NCI-H1092 treated with DMSO at 0.1 percent for 48 hours (cell line): Measurements from ENCODE around the gene ARHGAP45.
"Not testable (repeated sequence)": the region's sequence is repeated elsewhere in the genome, so short reads cannot be mapped to it uniquely, and the experiment has no call there.

Experiments used
- DNase-seq: peaks from one replicate; lab custom pipeline; 2025; lab: John Stamatoyannopoulos, UW

The ARHGAP45 gene

DNA sequence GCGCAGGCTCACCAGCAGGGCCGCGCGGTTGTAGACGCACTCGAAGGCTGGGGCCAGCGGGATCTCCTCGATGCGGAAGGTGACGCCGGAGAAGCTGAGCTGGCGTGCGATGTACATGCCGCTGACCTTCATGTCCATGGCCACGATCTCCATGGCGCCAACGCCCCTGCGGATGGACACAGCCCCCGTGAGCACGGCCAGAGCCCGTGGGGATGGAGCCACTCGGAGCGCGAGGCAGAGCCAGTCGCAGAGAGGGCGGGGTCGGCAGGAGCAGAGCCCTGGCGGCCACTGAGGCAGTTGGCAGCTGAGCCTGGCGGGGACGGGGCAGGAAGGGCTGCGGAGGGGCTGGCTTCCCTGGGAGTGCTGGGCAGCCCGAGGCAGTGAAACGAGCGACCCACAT lies 52.0 kb downstream of the ARHGAP45 start:
- no peak for DNase-seq

DNA sequence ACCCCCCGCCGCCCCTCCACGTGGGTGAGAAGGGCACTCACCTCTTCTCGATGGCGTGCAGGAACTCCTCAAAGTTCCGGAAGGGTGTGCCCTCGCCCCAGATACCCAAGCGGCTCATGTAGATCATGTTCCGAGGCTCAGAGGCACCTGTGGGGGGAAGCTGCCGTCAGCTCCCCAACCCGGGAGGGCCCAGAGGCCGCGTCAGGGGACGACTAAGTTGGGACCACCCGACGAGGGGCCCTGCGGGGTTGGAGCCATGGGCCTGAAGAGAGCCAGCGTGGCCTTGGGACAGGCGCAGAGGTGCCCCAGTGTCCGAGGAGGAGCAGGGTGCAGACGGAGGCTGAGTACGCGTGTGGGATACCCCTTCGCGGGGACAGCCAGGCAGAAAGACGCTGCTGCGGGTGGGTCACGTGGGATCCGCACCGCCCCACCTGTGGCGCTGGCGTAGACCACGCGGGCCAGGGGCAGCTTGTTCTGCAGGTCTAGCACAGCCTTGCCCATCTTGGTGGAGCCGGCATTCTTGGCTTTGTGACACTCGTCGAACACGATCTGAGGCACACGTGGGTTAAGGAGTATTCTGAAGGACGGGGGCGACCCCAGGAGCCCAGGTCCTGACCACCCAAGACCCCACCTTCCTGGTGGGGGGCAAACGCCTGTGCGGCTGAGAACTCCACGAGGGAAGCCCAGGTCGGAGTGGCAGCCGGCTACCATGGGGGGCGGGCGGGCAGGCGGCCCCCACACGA lies 52.7 kb downstream of the ARHGAP45 start:
- DNase-seq = no peak

DNA sequence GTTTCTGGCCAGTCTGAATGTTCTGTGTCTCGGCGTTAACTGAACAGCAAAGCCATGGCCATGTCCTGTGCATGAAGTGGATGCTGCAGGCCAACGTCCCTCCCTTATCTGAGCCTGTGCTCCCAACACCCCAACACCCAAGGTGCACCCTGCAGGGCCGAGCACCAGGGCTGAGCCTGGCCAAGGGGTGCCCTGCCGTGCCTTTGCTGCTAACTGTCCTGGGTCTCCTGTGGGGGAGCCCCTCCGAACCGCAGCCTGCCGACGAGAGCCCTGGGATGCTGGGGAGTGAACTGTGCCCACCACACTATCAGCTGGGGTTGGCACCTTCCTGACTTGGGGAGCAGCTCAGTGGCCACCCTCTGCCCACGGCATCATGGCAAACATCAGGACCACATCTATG lies 54.4 kb downstream of the ARHGAP45 start:
- DNase-seq = no peak

DNA sequence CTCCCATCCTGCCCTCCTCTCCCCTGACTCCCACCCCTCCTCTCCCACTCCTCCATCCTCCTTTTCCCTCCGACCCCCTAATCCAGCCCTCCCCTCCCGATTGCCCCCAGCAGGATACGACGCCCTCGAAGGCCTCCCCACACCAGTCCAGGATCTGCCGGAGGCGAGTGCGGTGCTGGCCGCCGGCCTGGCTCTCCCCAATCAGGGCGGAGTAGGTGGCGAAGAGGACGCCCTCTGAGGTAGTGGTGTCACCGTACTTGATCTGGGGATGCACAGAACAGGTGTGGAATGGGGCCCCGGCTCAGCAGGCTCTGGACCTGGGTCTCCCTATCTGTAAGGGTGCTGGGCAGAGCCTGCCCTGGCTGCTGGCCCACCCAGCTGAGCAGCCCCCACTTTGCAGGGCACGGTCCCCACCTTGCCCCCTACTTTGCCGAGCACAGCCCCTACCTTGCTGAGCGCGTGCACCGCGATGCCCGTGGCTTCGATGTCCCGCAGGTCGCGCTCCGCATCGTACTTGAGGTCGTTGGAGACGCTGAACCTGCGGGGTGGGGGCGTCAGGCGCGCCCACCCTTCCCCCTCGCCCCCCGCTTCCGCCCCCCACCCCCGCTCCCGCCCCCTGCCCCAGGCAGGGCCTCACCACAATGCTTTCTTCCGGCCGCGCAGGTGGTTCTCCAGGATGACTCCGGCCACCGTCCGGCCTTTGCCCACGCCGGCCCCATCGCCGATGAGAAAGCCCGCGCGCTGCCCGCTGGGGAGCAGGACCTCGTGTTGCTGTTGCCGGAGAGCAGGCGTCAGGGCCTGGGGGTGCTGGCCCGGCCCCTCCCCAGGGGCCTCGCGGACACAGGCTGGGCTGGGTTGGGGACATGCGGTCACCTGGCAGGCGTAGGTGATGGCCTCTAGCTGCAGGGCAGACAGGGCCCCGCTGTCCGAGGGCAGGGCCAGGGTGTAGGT lies 55.3 kb downstream of the ARHGAP45 start:
- no peak for DNase-seq

DNA sequence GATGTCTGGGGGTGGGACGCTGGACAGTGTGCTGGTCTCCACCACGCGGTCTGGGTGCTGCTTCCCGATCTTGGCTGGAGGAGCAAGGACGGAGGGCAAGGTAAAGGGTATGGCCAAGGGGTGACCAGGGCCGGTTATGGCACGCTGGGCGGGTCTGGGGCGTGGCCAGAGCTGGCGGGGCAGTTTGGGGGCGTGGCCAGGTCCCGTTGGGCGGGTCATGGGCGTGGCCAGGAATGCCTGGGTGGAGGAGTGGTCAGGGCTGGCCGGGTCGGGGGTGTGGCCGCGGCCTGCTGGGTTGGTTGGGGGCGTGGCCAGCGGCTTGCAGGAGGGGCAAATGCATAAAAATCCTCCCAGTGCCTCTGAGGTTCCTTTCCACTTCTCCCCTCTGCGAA lies 56.0 kb downstream of the ARHGAP45 start:
- DNase-seq = no peak

DNA sequence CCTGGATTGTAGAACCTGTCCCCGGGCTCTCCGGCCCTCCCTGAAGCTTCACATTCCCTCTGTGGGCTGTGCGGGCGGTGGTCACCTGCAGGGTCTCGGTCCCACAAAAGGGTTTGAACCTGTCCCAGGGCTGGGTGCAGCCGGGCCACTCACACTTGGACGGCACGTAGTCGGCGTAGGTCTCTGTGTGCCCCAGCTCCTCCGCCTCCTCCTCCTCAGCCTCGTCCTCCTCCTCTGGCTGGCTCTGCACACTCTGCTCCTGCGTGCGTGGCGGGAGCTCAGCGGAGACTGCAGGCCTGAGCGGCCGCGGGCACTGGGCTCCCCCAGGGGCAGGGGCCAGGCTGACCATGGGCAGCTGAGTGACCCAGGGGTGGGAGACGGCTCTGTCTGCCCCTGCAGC lies 56.4 kb downstream of the ARHGAP45 start:
- DNase-seq = no peak

DNA sequence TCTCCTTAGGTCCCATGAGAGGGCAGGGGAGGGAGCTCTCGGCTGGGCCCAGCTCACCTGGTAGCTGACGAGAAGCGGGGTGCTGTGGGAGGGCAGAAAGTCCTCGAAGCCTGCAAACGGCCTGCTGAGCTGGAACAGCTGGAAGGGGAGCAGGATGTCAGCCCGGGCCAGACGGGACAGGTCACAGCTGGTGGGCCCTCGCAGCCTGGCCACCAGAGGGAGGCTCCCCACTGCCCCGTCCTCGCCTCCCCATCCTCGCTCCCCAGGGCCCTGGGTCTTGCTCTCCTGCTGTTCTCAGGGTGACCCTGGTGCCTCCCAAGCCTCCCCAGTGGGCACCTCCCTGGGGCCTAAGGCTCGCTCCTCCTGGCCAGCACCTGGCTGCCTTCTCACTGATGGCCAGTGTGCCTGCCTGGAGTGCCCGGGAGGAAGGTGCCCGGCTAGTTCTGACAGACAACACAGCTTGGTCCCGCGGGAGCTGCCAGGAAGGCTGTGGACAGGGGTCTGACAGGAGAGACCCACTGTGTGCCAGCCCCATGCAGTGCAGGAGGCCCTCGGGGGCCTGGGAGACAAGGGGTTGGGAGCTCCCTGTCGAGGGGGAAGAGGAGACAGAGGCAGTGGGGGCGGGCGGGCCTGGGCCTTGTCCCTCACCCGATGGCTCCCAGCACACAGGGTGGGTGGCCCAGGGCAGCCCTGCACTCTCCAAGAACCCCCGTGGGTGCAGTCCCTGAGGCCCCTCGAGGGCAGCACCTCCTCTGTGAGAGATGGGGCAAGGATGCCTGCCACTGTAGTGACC lies 57.1 kb downstream of the ARHGAP45 start:
- DNase-seq = no peak

DNA sequence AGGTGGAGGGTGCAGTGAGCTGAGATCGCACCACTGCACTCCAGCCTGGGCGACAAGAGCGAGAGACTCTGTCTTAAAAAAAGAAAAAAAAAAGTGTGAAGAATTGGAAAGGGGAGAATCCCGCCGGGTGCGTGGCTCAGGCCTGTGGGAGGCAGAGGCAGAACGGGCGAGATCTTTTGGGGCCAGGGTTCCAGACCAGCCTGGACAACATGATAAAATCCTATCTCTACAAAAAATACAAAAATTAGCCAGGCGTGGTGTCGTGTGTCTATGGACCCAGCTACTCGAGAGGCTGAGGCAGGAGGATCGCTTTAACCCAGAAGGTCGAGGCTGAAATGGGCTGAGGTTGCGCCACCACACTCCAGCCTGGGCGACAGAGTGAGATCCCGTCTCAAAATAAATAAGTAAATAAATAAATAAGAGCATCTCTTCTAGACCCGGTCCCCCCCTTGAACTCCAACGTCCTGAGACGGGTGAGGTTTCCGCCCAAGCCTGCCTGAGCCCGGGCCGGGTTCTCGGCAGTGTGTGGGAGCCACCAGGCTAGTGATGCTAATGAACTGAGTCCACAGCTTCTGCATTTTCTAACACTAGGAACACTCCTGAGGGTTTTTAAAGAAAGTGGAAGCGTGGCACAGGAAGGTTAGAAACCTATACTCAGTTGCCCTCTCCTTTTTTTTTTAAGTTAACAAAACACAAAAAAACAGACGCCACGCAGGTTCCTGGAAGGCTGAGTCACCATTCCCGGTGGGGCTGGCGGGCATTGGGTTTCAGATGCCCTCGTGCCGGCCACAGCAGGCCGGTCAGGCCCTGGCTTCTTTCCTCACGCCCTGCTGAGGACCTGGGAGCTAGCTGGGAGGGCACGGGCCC lies 58.9 kb downstream of the ARHGAP45 start:
- no peak for DNase-seq

DNA sequence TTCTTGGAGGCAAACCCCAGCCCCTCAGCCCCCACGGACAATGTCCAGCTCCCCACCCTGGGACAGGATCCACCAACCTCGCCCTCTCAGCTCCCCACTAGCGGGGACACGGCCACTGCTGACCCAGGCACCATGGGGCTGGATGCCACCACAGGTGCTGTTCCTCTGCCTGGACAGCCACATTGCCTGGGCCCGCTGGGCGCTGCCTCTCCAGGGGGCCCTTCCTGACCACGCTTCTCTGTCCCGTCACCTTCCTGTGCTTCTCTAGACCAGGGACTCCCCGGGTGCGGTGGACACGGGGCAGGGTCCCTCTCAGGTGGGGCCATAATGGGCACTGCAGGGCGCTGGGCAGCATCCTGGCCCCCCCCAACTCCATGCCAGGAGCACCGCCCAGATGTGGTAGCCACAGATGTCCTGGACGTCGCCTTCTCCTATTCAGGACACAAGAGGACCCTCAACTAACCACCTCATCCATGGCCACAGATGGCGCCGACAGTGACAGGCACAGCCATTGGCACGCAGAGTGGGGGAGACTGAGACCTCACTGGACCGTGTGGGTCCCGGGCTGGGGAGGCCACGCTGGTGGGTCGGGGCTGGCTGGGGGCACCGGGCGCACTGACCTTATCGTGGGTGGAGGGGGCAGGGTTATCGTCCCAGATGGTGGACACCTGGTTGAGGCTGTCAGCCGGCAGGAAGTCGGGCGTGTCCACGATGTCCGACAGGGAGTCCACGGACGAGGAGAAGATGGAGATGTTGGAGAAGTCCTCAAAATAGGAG lies 60.2 kb downstream of the ARHGAP45 start:
- DNase-seq = no peak

DNA sequence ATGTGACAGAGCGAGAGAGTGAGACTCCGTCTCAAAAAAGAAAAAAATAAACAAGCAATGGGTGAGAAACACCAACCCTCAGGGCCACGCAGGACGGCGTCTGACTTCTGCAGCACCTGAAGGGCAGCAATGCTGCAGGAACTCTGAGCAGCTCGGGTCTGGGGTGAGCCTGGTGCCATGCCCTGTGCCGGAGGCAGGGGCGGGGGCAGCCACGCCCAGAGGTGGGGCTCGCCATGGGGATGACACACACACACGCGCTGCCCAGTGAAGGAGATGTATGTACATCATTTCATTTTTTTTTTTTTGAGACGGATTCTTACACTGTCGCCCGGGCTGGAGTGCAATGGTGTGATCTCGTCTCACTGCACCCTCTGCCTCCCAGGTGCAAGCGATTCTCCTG lies 61.1 kb downstream of the ARHGAP45 start:
- DNase-seq = no peak

DNA sequence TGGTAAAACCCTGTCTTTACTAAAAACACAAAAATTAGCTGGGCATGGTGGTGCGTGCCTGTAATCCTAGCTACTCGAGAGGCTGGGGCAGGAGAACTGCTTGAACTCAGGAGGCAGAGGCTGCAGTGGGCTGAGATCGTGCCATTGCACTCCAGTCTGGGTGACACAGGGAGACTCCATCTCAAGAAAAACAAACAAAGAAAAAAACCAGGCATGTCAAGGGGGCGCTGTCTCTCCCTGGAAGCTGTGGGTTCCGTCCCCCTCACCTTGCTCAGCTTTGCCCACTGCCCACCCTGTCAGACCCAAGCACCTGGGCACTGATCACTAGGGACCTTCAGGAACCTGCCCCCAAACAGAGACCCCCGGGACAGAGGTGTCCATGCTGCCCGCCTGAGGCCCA lies 62.1 kb downstream of the ARHGAP45 start:
- DNase-seq = not testable (repeated sequence)

DNA sequence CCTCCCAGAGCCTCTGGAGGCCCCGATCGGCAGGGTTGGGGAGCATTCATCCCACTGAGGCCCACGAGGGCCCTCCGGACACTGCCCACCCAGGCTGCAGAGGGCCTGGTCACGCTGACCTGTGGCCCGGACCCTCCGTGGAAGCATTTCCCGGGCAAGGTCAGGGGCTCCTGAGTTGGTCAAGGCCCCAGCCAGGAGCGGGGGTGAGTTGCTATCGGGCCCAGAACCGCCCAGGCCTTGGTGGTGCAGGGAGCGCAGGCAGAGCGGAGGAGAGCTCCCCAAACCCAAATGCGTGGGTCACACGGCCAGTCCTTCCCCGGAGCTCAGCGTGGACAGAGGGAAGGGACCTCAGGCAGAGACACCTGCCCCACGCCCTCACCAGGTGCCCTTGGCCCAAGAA lies 62.6 kb downstream of the ARHGAP45 start:
- DNase-seq = no peak

DNA sequence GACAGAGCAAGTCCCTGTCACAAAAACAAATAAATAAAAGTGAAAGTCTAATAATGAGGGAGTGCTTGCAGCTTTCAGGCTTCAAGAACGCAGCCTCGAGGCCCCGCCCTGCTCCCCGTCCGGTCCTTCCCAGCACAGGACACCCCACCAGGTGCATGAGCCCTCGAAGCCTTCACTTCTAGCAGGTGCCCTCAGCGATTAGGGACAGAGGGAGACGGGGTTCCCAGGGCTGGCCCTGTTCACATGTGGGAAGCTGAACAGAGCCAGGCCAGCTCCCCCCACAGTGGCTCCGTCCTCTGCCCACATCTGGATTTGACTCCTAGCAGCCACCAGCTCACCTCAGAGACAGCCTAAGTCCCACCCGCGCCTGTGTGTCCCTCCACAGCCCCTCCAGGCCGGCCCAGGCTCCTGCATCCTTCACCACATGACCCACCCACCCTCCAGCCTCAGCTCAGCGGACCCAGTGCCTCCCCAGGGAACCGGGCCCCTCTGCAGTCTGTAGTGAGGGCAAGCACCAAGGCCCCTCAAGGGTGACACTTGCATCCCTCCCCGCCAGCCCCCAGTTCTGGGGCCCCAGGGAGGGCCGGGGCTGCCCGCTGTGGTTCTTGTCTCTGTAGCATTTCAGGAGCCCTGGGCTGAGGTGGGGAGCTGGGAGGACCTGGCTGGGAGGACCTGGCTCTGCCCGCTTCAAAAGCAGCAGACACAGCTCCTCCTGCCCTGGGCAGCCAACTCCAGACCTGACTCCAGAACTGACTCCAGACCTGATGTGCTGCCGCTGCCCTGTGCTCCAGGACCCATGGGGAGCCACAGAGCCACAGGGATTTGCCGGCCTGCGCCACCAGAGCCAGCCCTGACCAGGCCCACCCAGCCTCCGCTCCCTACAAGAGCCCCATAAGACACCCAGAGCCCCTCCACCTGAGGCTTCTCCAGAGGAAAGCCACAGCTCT lies 64.1 kb downstream of the ARHGAP45 start:
- no peak for DNase-seq

DNA sequence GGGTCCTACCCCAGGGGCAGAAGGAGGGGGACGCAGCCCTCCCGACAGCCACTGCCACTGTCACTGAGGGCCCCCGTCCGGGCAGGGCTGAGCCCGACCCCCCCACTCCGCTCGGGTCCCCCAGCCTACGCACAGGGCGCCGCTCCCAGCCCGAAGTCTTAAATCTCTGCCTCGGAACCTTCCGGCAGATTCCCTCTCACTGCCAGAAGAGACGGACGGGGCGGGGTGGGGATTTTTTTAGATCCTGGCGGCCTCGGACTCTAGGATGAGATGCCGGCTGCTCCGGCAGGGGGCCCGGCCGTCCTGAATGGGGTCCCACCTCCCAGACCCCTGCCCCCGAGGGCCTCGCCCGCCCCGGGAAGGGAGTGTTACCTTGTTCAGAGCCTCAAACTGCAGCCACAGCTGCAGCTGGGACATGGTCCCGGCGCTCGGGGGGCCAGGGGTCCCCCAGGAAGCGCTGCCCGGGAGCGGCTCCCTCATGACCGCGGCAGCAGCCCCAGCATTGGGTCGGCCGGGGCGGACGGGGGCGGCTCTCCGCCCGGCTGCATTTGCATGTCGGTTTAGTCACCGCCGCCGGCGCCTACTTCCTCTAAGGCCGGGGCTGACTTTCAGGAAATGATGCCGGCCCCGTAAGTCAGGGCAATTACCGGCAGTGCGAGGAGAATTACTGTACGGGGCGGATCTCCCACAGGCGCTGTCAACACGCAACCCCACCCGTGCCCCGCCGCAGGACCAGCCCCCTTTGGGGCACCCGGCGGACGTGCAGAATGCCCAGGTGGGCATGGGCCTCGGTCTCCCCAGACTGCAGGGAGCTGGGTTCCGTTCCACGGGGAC lies 65.0 kb downstream of the ARHGAP45 start:
- DNase-seq = no peak

DNA sequence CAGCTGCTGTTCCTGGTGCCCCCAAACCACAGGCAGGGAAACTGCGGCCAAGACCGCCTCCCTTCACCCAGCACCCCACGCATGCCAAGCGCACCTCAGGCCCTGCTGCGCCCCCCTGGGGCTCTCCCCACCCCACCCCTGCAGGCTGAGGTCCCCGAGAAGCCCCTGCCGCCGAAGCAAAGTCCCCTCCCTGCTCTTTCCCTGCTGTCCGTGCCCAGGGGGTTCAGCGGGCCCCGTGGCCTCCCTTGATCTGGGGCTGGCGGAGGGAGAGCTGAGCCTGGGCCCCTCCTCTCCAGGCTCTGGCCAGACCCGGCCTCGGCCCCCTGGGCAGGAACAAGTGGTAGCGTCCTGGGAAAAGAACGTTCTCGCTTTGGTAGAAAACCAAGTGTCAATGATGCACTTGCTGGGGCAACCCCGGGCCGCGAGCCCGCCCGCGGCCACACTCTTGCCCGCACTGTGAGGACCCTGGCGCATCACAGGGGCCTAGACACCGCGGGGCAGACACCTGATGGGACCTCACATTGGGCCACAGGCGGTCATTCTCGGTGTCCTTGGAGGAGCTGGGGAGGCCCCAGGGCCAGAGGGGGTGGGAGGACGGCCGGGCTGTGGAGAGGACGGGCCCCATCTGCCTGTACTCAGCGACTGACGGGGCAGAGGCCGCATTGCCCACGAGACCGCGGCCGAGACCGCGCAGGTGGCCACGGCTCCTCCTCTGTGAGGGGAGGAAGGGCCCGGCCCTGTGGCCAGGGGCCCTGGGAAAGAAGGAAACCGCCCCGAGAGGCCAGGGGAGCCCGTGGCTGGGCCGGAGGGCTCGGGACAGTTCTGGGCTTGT lies 65.8 kb downstream of the ARHGAP45 start:
- no peak for DNase-seq

DNA sequence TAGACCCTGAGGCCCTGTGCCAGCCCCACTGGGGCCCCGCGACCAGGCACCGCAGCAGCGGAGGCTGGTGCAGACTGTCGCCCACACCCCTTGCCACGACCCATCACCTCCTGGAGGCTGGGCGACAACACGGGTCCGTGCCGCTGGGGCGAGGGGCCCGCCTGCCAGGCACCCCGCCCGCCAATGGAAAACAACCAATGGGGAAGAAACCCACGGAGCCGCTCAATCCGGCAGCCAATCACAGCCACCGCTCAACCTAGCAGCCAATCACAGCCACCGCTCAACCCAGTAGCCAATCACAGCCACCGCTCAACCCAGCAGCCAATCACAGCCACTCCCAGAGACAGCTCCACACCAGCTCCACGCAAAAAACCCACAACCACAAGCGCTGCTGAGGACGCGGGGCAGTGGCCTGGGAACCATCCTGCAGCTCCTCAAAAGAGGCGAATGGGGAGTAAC lies 66.5 kb downstream of the ARHGAP45 start:
- no peak for DNase-seq

DNA sequence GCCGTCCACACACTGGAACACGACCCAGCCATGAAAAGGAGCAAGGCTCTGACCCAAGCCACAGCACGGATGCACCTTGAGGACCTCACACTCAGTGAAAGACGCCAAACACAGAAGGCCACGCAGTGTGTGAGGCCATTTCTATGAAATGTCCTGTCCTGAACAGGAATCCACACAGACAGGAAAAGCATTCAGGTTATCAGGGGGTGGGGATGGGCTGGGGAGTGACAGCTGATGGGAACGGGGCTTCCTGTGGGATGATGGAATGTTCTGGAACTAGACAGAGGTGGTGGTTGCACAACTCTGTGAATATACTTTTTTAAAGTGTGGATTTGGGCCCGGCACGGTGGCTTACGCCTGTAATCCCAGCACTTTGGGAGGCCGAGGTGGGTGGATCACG lies 67.5 kb downstream of the ARHGAP45 start:
- no peak for DNase-seq

DNA sequence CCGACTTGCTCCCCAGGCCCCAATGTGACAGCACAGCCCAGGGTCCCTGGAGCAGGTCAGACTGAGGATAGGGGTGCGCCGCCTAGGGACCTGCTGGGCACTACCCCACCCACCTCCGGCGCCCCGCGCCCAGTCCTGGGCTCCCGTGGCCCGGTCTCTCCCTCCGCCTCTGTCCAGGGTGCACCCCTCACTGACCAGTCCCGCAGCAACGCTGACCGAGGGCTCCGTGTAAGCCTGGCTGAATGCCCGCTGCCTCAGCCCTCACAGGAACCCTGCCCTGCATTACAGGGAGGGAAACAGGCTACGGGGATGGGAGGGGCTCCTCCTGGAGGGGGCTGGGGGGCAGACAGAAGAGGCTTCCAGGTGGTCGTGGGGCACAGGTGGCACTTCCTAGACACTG lies 68.5 kb downstream of the ARHGAP45 start:
- DNase-seq = no peak
